DMS114 treated with DMSO at 0.1 percent for 48 hours (cell line): Measurements from ENCODE around the gene TCP10L.
"Not testable (repeated sequence)": the region's sequence is repeated elsewhere in the genome, so short reads cannot be mapped to it uniquely, and the experiment has no call there.

Experiments
- DNase-seq: peaks from one replicate; lab custom pipeline; 2025; ENCODE audit not compliant: unreplicated experiment; lab: John Stamatoyannopoulos, UW

The TCP10L gene

GRCh38 chr21:32585042-32585710 is at the start of gene TCP10L:
TCP10L (minus strand) TSS chr21:32585523; CDS start chr21:32584304, 1,219 bp downstream.
- no peak for DNase-seq

GRCh38 chr21:32626621-32627196 is 41.4 kb upstream of the TCP10L start:
- DNase-seq, result no peak

- not testable (repeated sequence) for DNase-seq
Observed at GRCh38 chr21:32618218-32618617, 32.9 kb upstream of the TCP10L start.

GRCh38 chr21:32613436-32614043 is 28.2 kb upstream of the TCP10L start:
- no peak for DNase-seq

- no peak for DNase-seq
Observed at GRCh38 chr21:32612999-32613337, 27.6 kb upstream of the TCP10L start.

GRCh38 chr21:32612075-32612998 is 27.0 kb upstream of the TCP10L start, which contains the start of gene CFAP298:
CFAP298 (minus strand) TSS chr21:32612377; CDS start chr21:32612243, 134 bp downstream.
- peak; percentile 85 for DNase-seq

GRCh38 chr21:32611471-32611997 is 26.2 kb upstream of the TCP10L start:
- no peak for DNase-seq

- not testable (repeated sequence) for DNase-seq
Observed at GRCh38 chr21:32610940-32611339, 25.6 kb upstream of the TCP10L start.

- no peak for DNase-seq
Observed at GRCh38 chr21:32608851-32609250, 23.5 kb upstream of the TCP10L start.

- DNase-seq, result no peak
Observed at GRCh38 chr21:32605469-32605868, 20.1 kb upstream of the TCP10L start.

- DNase-seq, result no peak
Observed at GRCh38 chr21:32604464-32604863, 19.1 kb upstream of the TCP10L start.

- no peak for DNase-seq
Observed at GRCh38 chr21:32603131-32603530, 17.8 kb upstream of the TCP10L start.

- DNase-seq, result no peak
Observed at GRCh38 chr21:32602099-32602498, 16.8 kb upstream of the TCP10L start.

GRCh38 chr21:32599526-32599925 is 14.2 kb upstream of the TCP10L start:
- no peak for DNase-seq

GRCh38 chr21:32599091-32599490 is 13.8 kb upstream of the TCP10L start:
- no peak for DNase-seq

- DNase-seq, result no peak
Observed at GRCh38 chr21:32597205-32597604, 11.9 kb upstream of the TCP10L start.

GRCh38 chr21:32595431-32595830 is 10.1 kb upstream of the TCP10L start:
- DNase-seq, result no peak

GRCh38 chr21:32593690-32594089 is 8.4 kb upstream of the TCP10L start:
- no peak for DNase-seq

- DNase-seq, result no peak
Observed at GRCh38 chr21:32592929-32593502, 7.7 kb upstream of the TCP10L start.

- no peak for DNase-seq
Observed at GRCh38 chr21:32590130-32590529, 4.8 kb upstream of the TCP10L start.

GRCh38 chr21:32587651-32588050 is 2.3 kb upstream of the TCP10L start:
- DNase-seq, result no peak
